Measurements from ENCODE around the gene CATSPER1. TPM values are rescaled to one million over a fixed set of nuclear protein-coding genes. Genes with fewer than 3 reads are reported as not detected.

The CATSPER1 gene
- total RNA-seq, 1 donor from 2014 or later, result 0.51 TPM

DNA sequence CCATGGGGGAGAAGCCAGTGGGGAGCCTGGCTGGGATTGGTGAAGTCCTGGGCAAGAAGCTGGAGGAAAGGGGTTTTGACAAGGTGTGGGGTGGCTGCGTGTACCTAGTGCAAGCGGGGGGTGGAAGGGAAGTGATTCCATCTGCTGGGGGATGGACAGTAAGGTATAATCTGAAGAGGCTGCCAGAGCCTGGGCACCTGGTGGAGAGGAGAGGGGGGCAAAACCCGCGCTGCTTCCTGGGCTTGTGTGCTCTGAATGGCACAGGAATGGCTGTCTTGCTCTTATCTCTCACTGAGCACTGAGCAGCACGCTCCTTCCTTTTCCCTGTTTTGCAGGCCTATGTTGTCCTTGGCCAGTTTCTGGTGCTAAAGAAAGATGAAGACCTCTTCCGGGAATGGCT, 23.0 kb downstream of the CATSPER1 start:
- DNase-seq (ENCODE audit: low spot score), result no peak

GRCh38 chr11:66002648-66003225, 23.5 kb downstream of the CATSPER1 start:
- no peak for DNase-seq (ENCODE audit: low spot score)

DNA sequence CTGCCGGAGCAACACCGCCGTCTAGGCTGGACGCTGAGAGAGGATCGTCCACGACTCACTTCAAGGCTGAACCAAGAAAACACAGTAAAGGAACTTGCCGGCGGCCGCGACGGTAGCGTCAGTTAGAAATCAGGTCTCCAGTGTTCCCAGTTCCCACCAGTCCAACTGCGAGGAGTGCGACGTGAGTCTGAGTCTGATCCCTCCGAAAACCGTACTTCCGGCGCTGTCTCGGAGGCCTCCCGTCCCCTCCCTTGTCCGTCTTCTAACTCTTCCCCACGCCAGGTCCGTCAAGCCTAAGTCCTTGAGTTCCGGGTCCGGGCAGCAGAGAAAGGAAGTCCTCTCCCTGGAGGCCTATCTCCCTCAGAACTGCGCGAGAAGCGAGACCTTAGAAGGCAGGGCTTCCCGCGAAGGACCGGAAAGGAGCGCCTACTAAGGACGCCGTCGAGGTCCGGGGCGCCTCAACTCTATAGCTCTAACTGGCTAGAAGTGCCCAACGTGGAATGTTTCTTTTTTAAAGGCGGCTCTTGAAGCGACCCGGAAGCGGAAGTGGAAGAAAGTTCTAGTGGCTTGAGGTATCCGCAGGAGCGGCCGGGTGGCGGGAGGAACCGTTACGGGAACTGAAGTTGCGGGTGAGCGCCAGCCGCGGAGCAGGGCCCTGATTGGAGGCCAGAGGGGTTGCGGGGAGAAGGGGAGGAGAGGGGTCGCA, 24.2 kb downstream of the CATSPER1 start, which contains the start of the genes BANF1 and EIF1AD:
BANF1 (plus strand) TSS at position 562 of the 706 bp plus-strand sequence. CDS start 748 bp downstream, outside the sequence.
EIF1AD (minus strand) TSS at position 216 of the 706 bp plus-strand sequence. CDS start 1,768 bp downstream, outside the sequence.
- DNase-seq (ENCODE audit: low spot score), result peak; percentile 95

GRCh38 chr11:65997286-65997685, 29.0 kb downstream of the CATSPER1 start:
- no peak for DNase-seq (ENCODE audit: low spot score)

DNA sequence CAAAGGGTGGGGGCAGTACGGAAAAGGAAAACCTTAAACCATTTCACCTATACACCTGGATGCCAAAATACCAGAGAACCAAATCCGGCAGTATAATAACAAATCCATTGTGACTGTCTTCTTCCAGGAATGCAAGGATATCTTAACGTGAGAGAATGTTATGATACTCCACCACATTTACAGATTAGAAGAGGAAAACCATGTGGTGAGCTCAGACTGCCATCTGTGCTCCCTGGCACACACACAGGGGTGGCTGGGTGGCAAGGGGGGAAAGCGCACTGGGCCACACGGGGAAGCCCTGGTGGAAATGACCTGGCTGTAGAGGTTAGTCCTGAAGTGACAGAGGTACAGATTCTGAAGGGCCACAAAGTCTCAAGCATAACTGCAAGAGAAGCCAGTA, 34.2 kb downstream of the CATSPER1 start:
- no peak for DNase-seq (ENCODE audit: low spot score)

DNA sequence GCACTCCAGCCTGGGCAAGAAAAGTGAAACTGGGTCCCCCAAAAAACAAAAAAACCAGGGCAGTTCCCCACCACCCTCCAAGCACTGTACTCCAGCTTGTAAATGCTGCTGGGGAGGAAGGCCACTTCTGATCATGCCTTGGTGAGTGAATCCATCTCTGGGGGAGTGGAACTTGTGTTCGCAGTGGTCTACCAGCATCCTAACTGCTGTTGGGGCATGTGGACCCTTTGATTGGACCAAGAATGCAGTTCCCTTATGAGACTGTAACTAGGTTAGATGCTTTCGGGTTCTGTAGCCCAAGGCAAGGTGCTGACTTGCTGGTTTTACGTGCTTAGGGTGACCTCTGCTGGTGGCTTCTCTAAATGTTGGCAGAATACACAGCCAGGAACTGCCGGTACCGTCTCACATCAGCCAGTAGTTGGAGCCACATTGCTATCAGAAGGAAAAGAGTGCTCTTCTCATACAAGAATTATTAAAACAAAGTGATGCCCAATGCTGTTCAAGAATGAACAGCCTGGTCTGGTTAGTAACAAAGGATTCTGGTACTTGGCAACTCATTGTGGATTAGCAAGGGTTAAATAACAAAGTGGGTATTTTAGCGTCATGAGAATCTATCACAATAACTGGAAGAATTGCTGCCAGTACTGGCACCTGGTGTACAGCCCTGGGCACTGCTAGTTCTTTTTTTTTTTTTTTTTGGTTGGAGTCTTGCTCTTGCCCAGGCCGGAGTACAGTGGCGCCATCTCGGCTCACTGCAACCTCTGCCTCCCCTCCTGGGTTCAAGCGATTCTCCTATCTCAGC, 37.3 kb downstream of the CATSPER1 start:
- no peak for DNase-seq (ENCODE audit: low spot score)

DNA sequence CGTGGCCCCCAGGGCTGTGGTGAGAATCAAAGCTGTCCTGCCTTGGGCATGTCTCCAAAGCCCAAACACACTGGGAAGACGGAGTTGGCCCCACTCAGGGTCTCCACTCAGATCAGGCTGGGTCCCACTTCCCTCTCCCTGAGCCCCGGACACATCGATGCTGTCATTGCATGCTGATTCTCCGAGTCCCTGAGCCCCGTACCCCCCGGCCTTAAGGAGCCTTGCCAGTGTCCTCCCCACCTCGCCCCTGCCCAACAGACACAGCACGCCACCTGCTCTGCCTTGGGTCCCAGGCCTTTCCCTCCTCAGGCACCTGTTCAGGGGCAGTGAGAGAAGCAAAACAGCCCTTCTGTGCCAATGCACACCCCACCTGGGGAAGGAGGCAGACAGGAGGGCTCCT, 38.9 kb downstream of the CATSPER1 start:
- no peak for DNase-seq (ENCODE audit: low spot score)

DNA sequence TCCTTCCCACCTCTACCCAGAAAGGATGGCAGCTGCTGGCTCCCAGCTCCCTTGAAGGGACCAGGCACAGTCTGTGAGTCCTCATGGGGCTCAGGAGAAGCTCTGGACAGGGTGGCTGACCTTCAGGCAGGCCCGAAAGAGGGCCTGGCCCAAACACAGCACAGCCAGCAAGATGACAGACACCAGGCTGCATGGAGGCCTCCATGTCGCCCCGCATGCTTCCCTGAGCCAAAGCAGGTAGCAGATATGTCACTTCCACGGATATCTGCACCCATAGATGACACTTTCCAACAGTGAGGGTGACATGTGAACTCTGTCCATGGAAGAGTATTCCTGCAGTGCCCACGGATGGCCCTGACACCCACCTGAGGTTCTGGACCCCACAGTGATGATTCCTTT, 42.7 kb downstream of the CATSPER1 start:
- DNase-seq (ENCODE audit: low spot score), result no peak

DNA sequence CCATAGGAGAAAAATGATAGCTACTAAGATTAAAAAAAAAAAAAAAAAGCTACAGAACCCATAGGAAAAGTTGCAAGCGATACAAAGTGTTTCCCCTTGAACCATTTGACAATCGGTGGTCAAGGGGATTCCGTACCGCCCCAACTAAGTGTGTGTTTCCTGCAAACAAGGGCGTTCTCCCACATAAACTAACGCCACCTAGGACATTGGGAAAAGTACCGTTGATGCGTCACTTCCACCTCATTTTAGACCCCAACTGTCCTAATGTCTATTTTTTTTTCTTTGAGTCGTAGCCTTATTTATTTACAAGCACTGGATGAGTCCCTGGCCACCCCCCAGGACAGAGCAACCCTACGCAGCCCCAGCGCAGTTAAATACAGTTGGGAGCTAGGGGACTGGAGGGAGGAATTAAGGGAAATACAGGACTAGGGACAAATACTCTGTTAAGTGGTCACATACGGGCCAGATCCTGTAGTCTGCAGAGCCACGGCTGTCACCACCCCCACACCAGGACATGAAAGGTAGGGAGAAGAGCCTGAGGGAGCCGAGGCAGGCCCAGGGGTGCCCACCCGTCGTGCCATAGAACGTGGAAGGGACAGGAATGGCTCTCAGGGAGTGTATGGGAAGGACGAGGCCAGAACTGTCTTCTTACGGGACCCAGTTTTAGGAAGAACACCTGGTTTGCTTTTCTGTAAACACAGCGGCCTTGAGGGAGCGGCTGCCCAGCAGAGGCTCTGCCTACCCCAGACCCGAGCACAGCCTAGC, 43.3 kb downstream of the CATSPER1 start:
- DNase-seq (ENCODE audit: low spot score), result no peak

DNA sequence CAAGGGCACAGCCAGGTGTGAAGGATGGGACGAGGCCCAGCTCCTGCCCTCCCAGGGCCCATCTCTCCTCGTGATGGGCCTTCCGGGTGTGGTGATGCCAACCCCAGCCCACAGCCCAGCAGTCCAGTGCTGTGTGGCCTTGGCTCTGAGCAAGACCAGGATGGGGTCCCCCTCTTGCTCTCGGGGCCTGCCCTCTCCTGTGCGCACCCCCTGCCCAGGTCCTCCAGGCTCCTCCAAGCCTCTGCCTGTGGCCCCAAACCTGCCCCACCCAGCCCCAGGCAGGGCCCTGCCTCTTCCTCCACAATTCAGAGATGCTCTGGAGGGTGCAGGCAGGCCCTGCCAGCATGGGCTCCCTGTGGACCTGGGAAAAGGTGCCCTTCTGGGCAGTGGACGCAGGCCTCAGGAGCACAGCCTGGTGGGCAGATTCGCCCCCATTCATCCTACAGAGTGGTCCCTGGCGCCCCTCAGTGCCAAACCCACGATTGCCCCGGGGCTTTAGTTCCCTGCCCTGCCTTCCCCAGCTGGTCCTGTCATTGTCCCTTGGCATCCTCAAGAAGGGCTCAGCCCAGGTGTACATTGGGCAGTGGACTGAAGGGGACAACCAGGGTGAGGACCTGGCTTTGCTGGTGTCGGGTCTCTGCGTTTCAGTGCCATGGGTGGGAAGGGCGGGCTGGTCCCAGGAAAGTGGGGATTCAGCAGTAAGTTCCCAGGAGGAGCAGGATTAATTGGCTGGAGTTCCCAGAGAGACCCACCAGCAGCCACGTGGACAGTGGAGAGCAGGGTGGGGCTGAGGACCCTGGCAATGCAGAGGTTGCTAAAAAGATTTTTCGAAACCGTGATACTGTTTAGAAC, 44.1 kb downstream of the CATSPER1 start:
- DNase-seq (ENCODE audit: low spot score), result no peak

DNA sequence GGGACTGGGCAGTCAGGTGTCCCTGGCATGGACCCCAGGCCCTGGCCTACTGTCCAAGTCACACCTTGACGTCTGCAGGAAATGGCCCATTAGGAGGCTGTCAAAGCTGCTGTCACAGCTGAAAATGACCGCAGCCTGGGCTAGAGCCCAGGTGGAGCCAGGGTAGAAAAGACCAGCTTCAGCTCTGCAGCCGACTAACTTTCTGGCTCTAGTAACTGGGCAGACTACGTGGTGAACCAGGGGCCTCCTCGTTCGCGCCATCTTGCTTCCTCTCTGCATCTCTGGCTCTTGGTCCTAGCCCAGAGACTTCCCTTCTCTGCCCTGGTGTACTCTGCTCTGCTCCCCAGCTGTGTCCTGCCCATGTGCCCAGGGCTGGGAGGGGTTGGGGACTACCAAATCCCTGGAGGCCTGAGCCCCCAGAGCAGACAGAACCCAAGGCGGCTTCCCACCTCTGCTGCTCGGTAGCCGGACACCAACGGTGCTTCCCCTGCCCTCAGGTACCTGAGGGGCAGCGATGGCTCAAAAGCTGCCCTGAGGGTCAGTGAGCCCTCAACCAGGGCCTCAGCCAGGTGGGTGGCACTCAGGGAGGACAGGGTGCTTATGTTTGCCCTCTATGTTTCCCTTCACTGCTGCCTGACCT, 45.1 kb downstream of the CATSPER1 start:
- DNase-seq (ENCODE audit: low spot score), result no peak

GRCh38 chr11:65979261-65979759, 47.0 kb downstream of the CATSPER1 start:
- no peak for DNase-seq (ENCODE audit: low spot score)

DNA sequence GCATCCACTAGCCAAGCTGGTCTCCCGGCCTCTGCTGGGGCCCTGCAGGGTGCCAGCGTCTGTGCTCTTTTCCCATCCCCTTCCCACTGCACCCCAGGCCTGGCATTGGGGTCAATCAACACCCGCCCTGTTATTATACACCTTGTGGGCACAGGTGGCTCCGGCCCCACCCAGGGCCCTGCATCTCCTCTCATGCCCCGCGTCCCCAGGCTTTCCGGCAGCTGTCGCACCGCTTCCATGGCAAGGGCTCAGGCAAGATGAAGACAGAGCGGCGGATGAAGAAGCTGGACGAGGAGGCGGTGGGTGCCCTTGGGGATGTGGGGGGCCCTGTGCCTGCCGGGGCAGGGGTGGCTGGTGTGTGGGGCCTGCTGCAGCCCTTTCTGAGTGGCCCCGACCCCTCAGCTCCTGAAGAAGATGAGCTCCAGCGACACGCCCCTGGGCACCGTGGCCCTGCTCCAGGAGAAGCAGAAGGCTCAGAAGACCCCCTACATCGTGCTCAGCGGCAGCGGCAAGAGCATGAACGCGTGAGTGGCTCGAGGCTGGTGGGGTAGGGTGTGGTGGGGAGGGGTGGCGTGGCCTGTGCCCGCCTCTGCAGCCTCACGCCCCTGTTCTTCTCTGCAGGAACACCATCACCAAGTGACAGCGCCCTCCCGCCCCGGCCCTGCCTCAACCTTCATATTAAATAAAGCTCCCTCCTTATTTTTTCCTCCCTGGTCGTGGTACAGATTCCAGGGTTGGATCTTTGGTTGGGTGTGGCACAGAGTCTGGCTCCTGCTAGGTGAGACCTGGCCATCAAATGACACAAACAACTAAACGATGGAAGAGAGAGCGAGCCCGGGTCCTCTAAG, 47.7 kb downstream of the CATSPER1 start:
- no peak for DNase-seq (ENCODE audit: low spot score)

DNA sequence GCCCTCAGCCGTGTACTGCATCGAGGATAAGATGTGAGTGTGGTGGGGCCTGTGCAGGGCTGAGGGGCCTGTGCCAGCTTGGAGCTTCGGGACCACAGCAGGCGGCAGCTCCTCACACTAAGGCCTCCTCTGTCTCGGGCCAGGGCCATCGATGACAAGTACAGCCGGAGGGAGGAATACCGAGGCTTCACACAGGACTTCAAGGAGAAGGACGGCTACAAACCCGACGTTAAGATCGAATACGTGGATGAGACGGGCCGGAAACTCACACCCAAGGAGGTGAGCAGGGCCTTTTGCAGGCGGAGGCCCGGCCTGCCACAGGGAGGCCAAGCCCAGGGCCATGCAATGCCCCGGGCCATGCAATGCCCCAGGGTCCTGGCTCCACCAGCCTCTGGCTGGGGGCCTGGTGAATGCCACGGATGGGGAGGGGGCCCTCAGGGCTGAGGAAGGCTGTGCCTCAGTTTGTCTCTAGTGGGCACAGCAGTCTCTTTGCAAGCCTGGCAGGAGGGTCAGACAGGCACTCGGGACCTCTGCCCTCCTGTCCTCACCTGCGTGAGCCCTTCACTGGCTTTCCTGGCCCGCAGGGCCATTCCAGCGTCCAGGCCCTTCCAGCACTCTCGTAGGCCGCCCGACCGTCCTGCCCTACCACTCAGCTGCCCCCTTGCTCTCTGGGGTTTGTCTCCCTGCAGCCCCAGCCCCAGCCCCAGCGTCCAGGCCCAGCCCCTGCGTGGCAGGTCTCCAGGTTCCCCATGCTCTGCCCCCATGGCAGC, 48.5 kb downstream of the CATSPER1 start:
- no peak for DNase-seq (ENCODE audit: low spot score)

DNA sequence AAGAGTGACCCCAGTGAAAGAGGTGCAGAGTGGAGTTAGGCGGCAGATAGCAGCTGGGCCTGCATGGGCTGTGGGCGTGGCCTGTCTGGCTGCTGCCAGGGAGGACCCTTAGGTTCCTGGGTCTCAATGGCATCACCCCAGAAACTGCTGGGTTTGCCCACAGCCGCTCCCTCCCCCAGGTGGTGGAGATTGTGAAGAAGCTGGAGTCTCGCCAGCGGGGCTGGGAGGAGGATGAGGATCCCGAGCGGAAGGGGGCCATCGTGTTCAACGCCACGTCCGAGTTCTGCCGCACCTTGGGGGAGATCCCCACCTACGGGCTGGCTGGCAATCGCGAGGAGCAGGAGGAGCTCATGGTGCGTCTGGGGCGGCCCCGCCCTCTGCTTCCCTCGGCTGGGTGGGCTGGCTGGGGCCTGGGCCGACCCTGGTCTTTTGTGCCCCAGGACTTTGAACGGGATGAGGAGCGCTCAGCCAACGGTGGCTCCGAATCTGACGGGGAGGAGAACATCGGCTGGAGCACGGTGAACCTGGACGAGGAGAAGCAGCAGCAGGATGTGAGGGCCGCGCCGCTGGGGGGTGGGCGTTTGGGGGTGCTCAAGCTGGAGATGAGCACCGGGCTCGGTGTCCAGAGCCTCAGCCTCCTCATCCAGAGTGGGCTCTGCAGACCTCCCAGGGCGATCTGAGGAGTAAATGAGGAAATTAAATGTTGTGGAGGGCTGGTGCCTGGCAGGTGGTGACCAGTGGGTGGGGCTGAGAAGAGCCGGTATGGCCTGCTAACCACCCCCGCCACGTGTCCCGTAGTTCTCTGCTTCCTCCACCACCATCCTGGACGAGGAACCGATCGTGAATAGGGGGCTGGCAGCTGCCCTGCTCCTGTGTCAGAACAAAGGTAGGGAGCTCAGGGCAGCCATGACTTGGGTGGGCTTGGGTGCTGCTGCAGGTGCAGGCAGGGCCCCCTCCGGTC, 49.8 kb downstream of the CATSPER1 start:
- no peak for DNase-seq (ENCODE audit: low spot score)

DNA sequence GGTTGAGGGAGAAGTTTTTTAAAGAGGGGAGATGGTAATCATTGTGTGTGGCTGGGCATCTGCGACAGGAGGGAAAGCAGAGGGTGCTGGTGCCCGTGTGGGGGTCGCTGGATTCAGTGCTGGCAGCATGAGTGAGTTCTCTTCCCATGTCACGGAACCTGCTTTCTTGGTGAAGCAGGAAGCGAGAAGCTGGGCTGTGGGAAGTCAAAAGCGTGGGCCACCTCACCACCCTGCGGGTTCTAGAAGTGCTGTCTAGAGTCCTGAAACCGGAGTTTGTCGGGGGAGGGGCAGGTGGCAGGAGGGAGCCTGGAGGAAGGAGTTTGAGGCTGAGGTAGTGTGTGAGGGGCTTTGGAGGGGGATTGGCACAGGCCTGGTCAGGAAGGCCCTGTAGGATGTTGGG, 50.5 kb downstream of the CATSPER1 start:
- DNase-seq (ENCODE audit: low spot score), result no peak
